ENCODE measurements around the gene SLC24A4. TPM values are rescaled to one million over a fixed set of nuclear protein-coding genes. Genes with fewer than 3 reads are reported as not detected.

SLC24A4 gene
- total RNA-seq, 1 donor from 2014 or later, result 1.1 TPM

GRCh38 chr14:92539419-92539818, 216.5 kb downstream of the SLC24A4 start:
- Mint-ChIP-seq H3K27ac (ENCODE audit: unreplicated experiment) (no peak overlapping the region), H3K27me3 (ENCODE audit: unreplicated experiment) (no peaks in the 10 kb centered on the region), H3K36me3 (ENCODE audit: low read depth, unreplicated experiment) (peaks cover 4% of the 10 kb centered on the region), H3K9me3 (ENCODE audit: unreplicated experiment) (no peaks in the 10 kb centered on the region), H3K4me3 (ENCODE audit: unreplicated experiment) (no peak overlapping the region), H3K4me1 (ENCODE audit: unreplicated experiment) (peaks cover 11% of the 10 kb centered on the region)
- TF ChIP-seq, protein P1, sequence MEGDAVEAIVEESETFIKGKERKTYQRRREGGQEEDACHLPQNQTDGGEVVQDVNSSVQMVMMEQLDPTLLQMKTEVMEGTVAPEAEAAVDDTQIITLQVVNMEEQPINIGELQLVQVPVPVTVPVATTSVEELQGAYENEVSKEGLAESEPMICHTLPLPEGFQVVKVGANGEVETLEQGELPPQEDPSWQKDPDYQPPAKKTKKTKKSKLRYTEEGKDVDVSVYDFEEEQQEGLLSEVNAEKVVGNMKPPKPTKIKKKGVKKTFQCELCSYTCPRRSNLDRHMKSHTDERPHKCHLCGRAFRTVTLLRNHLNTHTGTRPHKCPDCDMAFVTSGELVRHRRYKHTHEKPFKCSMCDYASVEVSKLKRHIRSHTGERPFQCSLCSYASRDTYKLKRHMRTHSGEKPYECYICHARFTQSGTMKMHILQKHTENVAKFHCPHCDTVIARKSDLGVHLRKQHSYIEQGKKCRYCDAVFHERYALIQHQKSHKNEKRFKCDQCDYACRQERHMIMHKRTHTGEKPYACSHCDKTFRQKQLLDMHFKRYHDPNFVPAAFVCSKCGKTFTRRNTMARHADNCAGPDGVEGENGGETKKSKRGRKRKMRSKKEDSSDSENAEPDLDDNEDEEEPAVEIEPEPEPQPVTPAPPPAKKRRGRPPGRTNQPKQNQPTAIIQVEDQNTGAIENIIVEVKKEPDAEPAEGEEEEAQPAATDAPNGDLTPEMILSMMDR (IDR thresholded peaks at IDR 0.05; ENCODE audit: unreplicated experiment), result no peak
- DNase-seq (ENCODE audit: low spot score), result no peak

DNA sequence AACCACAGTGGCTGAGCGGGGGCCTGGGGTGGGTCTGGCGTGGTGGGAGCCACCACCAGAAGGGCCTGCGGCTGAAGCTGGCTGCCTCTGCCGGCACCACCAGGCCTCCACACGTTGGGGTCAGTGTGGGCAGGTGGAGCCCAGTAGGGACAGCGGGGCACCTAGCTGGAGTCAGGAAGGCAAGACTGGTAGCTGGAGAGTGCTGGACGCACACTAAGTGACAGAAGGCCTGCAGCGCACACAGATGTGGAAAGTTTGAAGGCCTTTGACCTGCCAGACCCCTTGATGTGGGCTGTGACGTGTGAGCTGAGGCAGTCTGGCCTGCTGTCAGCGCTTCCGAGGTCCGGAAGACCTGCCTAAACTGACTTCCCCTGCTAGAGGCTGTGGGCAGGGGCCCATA, 216.9 kb downstream of the SLC24A4 start:
- no peaks in the 10 kb centered on the region for H3K9me3 Mint-ChIP-seq (ENCODE audit: unreplicated experiment)
- H3K4me3 Mint-ChIP-seq (ENCODE audit: unreplicated experiment), result no peak overlapping the region
- H3K36me3 Mint-ChIP-seq (ENCODE audit: low read depth, unreplicated experiment), result peaks cover 4% of the 10 kb centered on the region
- H3K27me3 Mint-ChIP-seq (ENCODE audit: unreplicated experiment), result no peaks in the 10 kb centered on the region
- peaks cover 11% of the 10 kb centered on the region for H3K4me1 Mint-ChIP-seq (ENCODE audit: unreplicated experiment)
- no peak for DNase-seq (ENCODE audit: low spot score)
- H3K27ac Mint-ChIP-seq (ENCODE audit: unreplicated experiment), result no peak overlapping the region
- TF ChIP-seq, protein P1 (IDR thresholded peaks at IDR 0.05; ENCODE audit: unreplicated experiment), result no peak

- Mint-ChIP-seq H3K9me3 (ENCODE audit: unreplicated experiment) (no peaks in the 10 kb centered on the region), H3K4me3 (ENCODE audit: unreplicated experiment) (no peak overlapping the region), H3K27me3 (ENCODE audit: unreplicated experiment) (no peaks in the 10 kb centered on the region), H3K36me3 (ENCODE audit: low read depth, unreplicated experiment) (peaks cover 4% of the 10 kb centered on the region), H3K27ac (ENCODE audit: unreplicated experiment) (no peak overlapping the region), H3K4me1 (ENCODE audit: unreplicated experiment) (peaks cover 8% of the 10 kb centered on the region)
- DNase-seq (ENCODE audit: low spot score), result no peak
- TF ChIP-seq, protein P1 (IDR thresholded peaks at IDR 0.05; ENCODE audit: unreplicated experiment), result no peak
Observed at GRCh38 chr14:92540472-92541048, 217.6 kb downstream of the SLC24A4 start.

GRCh38 chr14:92542766-92543554, 220.0 kb downstream of the SLC24A4 start:
- no peaks in the 10 kb centered on the region for H3K27me3 Mint-ChIP-seq (ENCODE audit: unreplicated experiment)
- TF ChIP-seq, protein P1 (IDR thresholded peaks at IDR 0.05; ENCODE audit: unreplicated experiment), result no peak
- no peaks in the 10 kb centered on the region for H3K9me3 Mint-ChIP-seq (ENCODE audit: unreplicated experiment)
- H3K36me3 Mint-ChIP-seq (ENCODE audit: low read depth, unreplicated experiment), result peaks cover 4% of the 10 kb centered on the region
- no peak overlapping the region for H3K27ac Mint-ChIP-seq (ENCODE audit: unreplicated experiment)
- DNase-seq (ENCODE audit: low spot score), result no peak
- peaks cover 8% of the 10 kb centered on the region for H3K4me1 Mint-ChIP-seq (ENCODE audit: unreplicated experiment)
- H3K4me3 Mint-ChIP-seq (ENCODE audit: unreplicated experiment), result no peak overlapping the region

Measured in endothelial cell (in vitro differentiated cells).